Renal cortical epithelial cell (primary cell): Measurements from ENCODE around the gene CBLB. TPM values are rescaled to one million over a fixed set of nuclear protein-coding genes. Genes with fewer than 3 reads are reported as not detected.
"Not testable (repeated sequence)": the region's sequence is repeated elsewhere in the genome, so short reads cannot be mapped to it uniquely, and the experiment has no call there.

ENCODE experiments used
- DNase-seq: peaks from one replicate; pipeline ENCODE4 v3.0.0-alpha.2; 2011; ENCODE audit warnings: low read depth
- total RNA-seq: library from RNA; depleted of rRNA; stranded (reverse); fragments of >200 nt; gene quantifications from 2 replicates; pipeline ENCODE4 v1.2.3, GENCODE V29; 2014

The CBLB gene
- total RNA-seq, 1 donor from 2014 or later: 94.7 TPM

- no peak for DNase-seq
Measured at GRCh38 chr3:105755121-105755886, 113.5 kb downstream of the CBLB start.

- DNase-seq: peak; percentile 15
Measured at GRCh38 chr3:105752791-105753415, 115.9 kb downstream of the CBLB start.

- DNase-seq: no peak
Measured at GRCh38 chr3:105747696-105748095, 121.1 kb downstream of the CBLB start.

GRCh38 chr3:105747060-105747541 is 121.7 kb downstream of the CBLB start:
- DNase-seq: peak; percentile 70

- DNase-seq: peak; percentile 76
Measured at GRCh38 chr3:105746231-105746996, 122.4 kb downstream of the CBLB start.

GRCh38 chr3:105745046-105745445 is 123.8 kb downstream of the CBLB start:
- DNase-seq: no peak

- DNase-seq: no peak
Measured at GRCh38 chr3:105744202-105744601, 124.6 kb downstream of the CBLB start.

GRCh38 chr3:105733356-105733755 is 135.5 kb downstream of the CBLB start:
- DNase-seq: no peak

- peak; percentile 23 for DNase-seq
Measured at GRCh38 chr3:105731686-105732085, 137.1 kb downstream of the CBLB start.

GRCh38 chr3:105730801-105731354 is 137.9 kb downstream of the CBLB start:
- no peak for DNase-seq

- DNase-seq: no peak
Measured at GRCh38 chr3:105729667-105730066, 139.1 kb downstream of the CBLB start.

- DNase-seq: peak; percentile 20
Measured at GRCh38 chr3:105728771-105729312, 140.0 kb downstream of the CBLB start.

GRCh38 chr3:105727036-105727435 is 141.8 kb downstream of the CBLB start:
- DNase-seq: not testable (repeated sequence)

GRCh38 chr3:105722943-105723556 is 145.8 kb downstream of the CBLB start:
- no peak for DNase-seq

GRCh38 chr3:105719791-105720190 is 149.0 kb downstream of the CBLB start:
- no peak for DNase-seq

GRCh38 chr3:105715372-105715771 is 153.4 kb downstream of the CBLB start:
- DNase-seq: no peak

- DNase-seq: no peak
Measured at GRCh38 chr3:105714453-105714852, 154.4 kb downstream of the CBLB start.

- no peak for DNase-seq
Measured at GRCh38 chr3:105708980-105709379, 159.8 kb downstream of the CBLB start.

- no peak for DNase-seq
Measured at GRCh38 chr3:105707009-105707408, 161.8 kb downstream of the CBLB start.

GRCh38 chr3:105704726-105705410 is 163.9 kb downstream of the CBLB start:
- no peak for DNase-seq

GRCh38 chr3:105700575-105700974 is 168.2 kb downstream of the CBLB start:
- no peak for DNase-seq
